ENCODE results near the gene UBASH3A.

DNA sequence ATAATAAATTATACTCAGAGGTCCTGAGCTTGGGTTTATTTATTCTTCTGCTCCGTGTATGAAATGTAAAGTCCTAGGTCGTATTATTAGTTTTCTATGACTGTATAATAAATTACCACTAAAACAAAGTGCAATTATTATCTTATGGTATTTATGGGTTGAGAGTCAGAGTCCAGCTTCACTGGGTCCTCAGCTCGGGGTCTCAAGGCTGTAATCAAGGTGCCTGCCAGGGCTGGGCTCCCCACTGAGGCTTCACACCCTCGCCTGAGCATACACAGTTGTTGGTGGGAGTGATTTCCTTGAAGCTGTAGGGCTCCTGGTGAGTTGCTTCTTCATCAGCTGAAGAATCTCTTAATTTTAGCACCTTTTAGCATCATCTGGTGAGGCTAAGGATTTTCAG lies 15.2 kb downstream of the UBASH3A start:
- no peak for TF ChIP-seq POLR2A (IDR thresholded peaks at IDR 0.05)
- TF ChIP-seq, protein P1, sequence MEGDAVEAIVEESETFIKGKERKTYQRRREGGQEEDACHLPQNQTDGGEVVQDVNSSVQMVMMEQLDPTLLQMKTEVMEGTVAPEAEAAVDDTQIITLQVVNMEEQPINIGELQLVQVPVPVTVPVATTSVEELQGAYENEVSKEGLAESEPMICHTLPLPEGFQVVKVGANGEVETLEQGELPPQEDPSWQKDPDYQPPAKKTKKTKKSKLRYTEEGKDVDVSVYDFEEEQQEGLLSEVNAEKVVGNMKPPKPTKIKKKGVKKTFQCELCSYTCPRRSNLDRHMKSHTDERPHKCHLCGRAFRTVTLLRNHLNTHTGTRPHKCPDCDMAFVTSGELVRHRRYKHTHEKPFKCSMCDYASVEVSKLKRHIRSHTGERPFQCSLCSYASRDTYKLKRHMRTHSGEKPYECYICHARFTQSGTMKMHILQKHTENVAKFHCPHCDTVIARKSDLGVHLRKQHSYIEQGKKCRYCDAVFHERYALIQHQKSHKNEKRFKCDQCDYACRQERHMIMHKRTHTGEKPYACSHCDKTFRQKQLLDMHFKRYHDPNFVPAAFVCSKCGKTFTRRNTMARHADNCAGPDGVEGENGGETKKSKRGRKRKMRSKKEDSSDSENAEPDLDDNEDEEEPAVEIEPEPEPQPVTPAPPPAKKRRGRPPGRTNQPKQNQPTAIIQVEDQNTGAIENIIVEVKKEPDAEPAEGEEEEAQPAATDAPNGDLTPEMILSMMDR (IDR thresholded peaks at IDR 0.05): no peak
